GM18951 (cell line): ENCODE results near the gene LAX1.
"Not testable (repeated sequence)": the region's sequence is repeated elsewhere in the genome, so short reads cannot be mapped to it uniquely, and the experiment has no call there.

Experiments used
- POLR2A ChIP-seq: IDR thresholded peaks from 4 replicates; pipeline ENCODE4 v1.6.1; 2011; ENCODE audit warnings: mild to moderate bottlenecking; ENCODE audit not compliant: insufficient read length, insufficient read depth; ENCODE audit errors: extremely low read depth
- in situ Hi-C: fragments of 300-500 bp; cut with MboI; formaldehyde crosslinking; loops from one replicate; pipeline ENCODE4 v1.12.0; 2022; ENCODE audit warnings: low sequenced_read_pairs, mixed read lengths, inconsistent platforms; ENCODE audit not compliant: unreplicated experiment

LAX1 gene

DNA sequence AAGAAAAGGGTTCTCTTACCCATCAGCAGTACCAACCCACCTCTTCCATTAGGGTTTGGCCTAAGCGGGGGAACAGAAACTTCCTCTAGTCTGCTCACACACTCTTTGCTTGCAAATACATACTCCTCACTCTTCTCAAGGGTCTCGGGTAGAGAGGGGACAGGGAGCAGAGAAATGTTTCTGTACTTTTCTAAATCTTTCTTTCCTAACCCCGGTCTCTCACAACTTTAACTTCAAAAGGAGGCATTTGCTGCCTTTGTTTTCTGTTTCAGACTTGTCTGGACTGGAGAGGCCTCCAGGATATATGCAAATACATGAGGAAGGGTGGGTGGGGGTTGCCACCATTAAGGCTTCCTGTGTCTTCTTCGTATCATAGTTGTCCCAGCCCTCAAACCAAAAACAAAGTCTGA lies 10.5 kb upstream of the LAX1 start:
- no peak for TF ChIP-seq POLR2A
- in situ Hi-C loops, result no loop called here

DNA sequence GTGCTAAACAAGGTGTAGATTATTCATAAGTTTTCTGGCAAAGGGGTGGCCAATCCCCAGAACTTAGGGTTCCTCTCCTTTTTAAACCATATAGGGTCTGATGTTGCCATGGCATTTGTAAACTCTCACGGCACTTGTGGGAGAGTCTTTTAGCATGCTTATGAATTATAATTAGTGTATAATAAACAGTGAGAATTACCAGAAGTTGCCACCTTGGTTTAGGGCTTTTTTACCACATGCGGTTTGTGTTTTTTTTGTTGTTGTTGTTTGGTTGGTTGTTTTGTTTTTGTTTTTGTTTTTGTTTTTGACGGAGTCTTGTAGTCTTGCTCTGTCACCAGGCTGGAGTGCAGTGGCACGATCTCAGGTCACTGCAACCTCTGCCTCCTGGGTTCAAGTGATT lies 8.9 kb upstream of the LAX1 start:
- TF ChIP-seq POLR2A, result no peak
- in situ Hi-C loops, result no loop called here

DNA sequence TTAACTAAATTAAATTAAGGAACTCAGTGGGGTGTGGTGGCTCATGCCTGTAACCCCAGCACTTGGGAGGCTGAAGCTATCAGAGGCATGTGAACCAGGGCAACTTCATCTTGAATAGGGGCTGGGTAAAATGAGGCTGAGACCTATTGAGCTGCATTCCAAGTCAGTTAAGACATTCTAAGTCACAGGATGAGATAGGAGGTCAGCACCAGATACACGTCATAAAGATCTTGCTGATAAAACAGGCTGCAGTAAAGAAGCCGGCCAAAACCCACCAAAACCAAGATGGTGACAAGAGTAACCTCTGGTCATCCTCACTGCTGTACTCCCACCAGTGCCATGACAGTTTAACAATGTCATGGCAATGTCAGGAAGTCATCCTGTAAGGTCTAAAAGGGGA lies 6.2 kb upstream of the LAX1 start:
- in situ Hi-C loops, result not testable (repeated sequence)

DNA sequence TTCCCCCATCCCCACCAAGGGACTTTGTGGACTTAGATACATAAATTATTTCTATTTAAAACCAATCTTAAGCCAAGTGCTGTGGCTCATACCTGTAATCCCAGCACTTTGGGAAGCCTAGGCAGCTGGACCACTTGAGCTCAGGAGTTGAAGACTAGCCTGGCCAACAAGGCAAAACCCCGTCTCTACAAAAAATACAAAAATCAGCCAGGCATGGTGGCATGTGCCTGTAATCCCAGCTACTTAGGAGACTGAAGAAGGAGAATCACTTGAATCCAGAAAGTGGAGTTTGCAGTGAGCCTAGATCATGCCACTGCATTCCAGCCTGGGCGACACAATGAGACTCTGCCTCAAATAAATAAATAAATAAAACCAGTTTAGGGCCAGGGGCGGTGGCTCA lies 4.5 kb upstream of the LAX1 start:
- no peak for TF ChIP-seq POLR2A
- in situ Hi-C loops, result no loop called here

DNA sequence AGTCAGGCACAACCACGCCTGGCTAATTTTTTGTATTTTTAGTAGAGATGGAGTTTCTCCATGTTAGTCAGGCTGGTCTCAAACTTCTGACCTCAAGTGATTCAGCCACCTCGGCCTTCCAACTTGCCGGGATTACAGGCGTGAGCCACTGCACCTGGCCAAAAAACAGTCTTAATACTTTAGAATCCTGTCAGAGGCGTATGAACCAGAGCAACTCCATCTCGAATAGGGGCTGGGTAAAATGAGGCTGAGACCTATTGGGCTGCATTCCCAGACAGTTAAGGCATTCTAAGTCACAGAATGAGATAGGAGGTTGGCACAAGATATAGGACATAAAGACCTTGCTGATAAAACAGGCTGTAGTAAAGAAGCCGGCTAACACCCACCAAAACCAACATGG lies 3.0 kb upstream of the LAX1 start:
- in situ Hi-C loops, result not testable (repeated sequence)

DNA sequence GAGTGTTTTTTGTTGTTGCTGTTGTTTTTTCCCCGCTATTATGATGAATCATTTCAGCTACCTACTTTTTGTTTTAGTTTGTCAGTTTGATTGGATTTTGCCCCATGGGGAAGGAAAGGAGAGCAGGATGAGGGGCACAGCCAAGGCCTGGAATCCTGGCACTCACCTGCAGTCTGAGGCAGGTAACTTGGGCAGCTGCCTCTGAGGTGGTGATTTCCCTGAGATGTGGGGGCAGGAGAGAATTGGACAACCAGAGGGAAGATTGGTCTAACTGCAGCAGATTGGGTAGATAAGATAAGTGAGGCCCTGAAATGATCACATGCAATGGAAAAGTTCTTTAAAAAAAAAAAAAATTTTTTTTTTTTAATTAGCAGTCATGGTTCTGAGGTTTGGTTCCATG lies 1.5 kb upstream of the LAX1 start:
- in situ Hi-C loops, result no loop called here
- TF ChIP-seq POLR2A, result no peak

DNA sequence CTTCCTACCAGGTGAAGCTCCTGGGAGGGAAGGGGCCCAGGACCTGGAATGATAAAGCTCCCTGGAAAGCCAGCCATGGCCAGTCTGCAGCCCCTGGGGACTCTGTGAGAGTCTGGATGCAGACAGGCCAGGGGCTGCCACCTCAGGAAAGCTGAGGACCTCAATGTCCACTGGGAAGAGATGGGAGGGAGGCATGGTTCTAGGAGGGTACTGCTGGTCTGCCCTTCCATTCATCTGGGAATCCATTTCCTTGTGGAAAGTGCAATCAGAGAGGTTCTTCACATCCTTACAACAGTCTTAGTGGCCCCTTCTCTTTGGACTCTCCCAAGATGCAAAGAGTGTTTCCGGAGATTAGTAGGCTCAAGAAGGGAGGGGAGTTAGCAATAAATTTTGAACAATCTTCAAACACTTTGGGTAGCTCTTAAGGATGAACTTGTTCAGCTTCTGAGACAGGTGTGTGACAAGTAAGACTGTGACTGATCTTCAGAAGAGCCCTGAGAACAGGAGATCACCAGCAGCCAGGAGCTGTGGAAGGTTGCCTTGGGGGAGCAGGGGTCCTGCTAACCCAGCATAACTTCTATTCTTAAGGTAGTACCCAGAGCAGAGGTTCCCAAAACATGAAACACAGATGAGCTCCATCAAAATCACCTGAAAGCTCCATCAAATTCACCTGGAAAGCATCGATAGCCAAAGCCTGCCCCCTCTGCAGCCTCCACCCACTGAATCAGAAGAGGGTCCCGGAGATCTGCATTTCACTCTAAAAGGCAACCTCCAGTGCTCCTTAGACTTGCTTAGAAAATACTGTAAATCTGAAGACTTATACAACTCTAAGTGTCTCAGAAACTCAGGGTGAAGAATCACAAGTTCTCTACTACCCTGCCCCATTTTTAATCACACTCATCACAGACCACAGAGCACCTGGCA lies 616 bp upstream of the LAX1 start:
- in situ Hi-C loops, result no loop called here
- TF ChIP-seq POLR2A, result no peak

DNA sequence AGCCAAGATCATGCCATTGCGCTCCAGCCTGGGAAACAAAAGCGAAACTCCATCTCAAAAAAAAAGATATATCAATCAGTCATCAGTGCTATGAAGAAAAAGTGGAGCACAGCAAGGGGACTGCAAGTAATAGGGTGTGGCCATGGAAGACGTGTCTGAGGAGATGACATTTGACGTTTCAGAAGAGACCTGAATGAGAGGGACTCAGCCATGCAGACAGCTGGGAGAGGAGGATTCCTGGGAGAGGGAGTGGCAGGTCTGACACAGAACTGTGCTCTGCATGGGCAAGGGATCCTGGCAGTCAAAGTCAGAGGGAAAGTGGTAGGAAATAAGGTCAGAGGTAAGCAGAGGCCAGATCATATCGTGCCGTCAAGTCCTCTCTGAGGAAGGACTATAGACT lies 3.3 kb downstream of the LAX1 start:
- in situ Hi-C loops, result no loop called here
- TF ChIP-seq POLR2A, result no peak

DNA sequence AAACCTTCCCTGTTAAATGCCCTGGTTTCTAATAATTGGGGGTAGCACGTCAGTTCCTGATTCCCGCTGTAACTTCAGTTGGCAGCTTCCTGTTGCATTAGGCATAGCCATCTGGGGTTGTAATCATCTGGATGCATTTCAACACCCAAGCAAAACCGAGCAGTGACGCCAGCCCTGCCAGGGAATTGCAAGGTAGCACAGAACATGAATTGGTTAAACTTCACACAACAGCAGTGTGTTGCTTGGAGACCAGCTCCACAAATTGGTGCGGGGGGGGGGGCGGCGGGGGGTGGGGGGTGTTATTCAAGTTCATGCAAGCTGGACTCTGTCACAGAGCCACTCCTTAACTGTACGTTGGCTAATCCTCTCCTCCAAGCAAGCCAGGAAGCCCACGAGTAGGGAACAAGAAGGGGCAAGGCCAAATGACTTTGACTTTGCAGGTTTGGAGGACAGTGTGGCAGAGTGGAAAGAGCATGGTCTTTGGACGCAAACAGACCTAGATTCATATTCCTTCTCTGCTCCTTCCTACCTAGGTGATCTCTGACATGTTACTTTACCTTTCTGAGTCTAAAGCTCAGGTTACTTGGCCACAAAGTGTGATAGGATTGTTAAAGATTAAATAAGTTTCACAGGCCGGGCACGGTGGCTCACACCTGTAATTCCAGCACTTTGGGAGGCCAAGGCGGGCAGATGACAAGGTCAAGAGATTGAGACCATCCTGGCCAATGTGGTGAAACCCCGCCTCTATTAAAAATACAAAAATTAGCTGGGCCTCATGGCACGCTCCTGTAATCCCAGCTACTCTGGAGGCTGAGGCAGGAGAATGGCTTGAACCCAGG lies 4.7 kb downstream of the LAX1 start:
- TF ChIP-seq POLR2A, result no peak
- in situ Hi-C loops, result no loop called here

DNA sequence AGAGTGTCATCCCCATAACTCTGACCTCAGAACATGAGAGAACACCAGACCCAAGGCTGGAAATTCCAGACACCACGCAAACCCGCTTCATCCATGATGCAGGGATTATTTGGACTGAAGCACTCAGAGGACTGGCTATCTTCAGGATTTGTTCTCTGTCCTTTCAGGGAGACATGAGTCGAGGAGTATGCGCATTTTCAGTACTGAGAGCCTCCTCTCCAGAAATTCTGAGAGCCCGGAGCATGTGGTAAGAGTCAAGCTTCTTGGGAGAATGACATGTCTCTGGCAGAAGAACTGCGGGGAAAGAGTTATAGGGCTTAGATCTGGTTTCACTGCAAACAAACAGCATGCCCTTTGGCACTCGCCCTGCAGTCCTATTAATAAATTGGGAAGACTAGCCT lies 6.9 kb downstream of the LAX1 start:
- in situ Hi-C loops, result no loop called here
- no peak for TF ChIP-seq POLR2A

DNA sequence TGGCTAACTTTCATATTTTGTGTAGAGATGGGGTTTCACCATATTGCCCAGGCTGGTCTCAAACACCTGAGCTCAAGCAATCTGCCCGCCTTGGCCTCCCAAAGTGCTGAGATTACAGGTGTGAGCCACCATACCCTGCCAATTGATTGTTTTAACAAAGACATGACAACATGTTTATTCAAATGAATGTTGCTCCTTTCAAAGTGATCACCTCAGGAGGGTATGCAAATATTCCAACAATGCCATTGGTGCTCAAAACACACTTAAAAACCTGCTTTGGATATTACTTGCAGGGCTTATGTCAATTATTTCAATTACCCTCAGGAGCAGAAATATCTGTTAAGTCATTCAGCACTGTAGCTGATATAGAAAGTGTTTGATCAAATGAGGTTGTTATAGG lies 7.9 kb downstream of the LAX1 start:
- in situ Hi-C loops, result no loop called here
- no peak for TF ChIP-seq POLR2A

DNA sequence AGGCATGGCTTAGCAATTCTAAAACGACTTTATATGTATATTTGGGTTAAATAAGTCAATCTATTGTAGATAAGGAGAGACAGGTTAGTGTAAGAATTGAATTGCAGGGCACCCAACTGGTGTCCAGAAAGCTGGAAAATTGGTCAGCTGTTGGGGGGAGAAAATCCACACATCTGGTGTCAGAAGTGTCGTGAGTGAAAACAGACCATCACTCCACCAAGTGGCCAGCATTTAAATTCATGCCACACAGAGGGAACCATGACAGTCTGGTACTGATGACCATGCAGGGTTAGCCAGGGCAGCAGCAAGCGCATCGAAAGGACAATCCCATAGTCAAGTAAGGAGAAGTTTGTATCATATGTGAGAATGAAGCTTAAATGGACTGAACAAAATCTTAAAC lies 11.7 kb downstream of the LAX1 start:
- no peak for TF ChIP-seq POLR2A
- in situ Hi-C loops, result no loop called here

DNA sequence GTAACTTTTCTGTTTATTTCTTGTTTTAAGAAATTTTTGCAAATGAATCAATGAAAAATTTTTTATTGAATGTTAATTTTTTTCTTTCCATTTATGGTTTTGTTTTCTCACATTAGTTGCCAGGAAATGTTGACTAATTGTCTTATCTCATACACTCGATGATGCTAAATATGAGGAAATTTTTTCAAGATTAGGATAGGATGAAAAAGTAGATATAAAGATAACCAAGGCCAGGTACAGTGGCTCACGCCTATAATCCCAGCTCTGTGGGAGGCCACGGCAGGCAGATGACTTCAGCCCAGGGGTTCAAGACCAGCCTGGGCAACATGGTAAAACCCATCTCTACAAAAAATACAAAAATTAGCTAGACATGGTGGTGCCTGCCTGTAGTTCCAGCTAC lies 12.6 kb downstream of the LAX1 start:
- no peak for TF ChIP-seq POLR2A
- in situ Hi-C loops, result no loop called here

DNA sequence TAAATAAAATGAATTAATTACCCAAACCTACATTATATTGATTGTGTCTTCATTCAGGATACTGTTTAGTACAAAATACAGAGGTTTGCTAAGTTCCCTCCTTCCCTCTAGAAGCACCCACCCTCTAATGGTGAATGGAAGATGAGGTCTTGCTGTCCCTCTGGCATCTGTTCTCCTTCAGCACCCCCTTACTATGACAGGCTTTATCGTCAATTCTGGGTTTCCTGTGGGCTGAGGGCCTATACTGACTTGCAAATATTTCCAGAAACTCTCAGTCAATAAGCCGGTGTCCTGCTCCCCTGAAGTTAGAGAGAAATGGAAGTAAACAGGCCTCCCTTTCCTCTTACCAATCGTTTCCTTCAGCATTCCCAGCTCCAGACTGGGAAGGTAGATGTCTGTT lies 13.2 kb downstream of the LAX1 start:
- no peak for TF ChIP-seq POLR2A
- in situ Hi-C loops, result no loop called here

DNA sequence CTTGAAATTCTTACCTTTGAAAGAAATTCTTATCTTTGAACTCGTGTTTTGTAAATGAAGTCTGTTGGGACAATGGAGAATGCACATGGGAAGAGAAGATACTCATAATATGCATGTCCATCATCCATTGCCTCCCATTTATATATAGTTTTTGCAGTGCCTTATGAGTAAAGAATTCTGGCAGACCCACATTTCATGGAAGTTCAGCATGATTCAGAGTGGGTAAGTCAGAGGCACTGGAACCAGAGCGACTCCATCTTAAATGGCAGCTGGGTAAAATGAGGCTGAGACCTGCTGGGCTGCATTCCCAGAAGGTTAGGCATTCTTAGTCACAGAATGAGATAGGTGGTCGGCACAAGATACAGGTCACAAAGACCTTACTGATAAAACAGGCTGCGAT lies 13.8 kb downstream of the LAX1 start:
- in situ Hi-C loops, result no loop called here

More for the DNA sequence above, 13.8 kb downstream of the LAX1 start:
- TF ChIP-seq POLR2A, result no peak
